ENCODE results near the gene TMC7.
"Not testable (repeated sequence)": the region's sequence is repeated elsewhere in the genome, so short reads cannot be mapped to it uniquely, and the experiment has no call there.

Gene TMC7

DNA sequence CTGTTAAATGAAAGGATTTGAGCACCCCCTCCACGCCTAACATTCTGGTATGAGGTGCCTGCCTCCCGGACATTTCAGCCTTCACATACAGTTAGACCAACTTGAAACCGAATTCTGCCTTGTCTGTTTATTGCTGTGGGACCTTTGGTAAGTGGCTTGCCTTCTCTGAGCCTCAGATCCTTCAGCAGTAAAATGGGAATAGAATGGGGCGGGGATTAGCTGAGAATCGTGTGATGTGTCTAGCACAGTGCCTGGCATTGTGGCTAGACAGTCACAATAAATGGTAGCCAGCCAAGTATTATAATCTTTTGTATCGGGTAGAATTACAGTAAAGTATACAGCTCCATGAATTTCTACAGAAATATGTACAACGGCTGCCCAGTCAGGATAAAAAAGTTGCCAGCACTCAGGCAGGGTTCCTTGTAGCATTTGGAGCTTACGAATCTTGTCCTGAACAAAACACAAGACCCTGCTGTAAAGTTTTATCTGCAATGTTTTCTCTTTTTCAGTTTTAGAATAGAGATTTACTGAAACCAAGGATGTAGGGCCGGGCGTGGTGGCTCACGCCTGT, 786 bp downstream of the TMC7 start:
- DNase-seq, result no peak

- DNase-seq, result not testable (repeated sequence)
These were observed 1.5 kb downstream of the TMC7 start for GRCh38 chr16:18985256-18985655.

DNA sequence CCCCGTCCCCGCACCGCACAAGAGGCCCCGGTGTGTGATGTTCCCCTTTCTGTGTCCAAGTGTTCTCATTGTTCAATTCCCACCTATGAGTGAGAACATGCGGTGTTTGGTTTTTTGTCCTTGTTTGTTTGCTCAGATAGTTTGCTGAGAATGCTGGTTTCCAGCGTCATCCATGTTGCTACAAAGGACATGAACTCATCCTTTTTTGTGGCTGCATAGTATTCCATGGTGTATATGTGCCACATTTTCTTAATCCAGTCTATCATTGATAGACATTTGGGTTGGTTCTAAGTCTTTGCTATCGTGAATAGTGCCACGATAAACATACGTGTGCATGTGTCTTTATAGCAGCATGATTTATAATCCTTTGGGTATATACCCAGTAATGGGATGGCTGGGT, 8.0 kb downstream of the TMC7 start:
- DNase-seq, result not testable (repeated sequence)

DNA sequence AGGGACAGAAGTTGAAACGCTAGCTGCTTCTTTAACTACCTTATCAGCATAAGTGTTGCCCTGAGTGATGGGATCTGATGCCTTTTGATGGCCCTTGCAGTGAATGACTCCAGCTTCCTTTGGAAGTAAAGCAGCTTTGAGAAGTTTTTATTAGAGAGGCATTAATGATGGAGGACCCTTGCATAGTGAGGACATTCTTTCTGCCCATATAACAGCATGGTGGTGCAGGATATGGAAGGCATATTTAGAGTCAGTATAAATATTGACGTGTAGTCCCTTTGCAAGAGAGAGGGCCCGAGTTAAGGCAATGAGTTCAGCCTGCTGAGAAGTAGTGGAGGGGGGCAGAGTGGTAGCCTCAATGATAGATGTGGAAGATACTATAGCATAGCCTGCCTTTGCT, 9.8 kb downstream of the TMC7 start:
- DNase-seq, result not testable (repeated sequence)

DNA sequence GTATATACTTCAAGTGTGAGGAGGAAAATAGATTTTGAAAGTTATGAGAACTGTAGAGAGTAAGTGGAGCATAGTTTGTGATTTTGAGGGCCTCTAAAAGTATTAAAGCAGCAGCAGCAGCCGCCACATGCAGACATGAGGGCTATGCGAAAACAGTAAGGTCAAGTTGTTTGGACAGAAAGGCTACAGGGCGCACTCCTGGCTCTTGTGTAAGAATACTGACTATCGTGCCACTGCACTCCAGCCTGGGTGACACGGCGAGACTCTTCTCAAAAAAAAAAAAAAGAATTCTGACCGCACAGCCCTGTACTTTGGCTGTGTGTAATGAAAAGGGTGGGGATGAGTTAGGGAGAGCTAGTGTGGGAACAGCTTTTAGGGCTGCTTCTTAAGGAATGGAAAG, 10.4 kb downstream of the TMC7 start:
- DNase-seq, result not testable (repeated sequence)

GRCh38 chr16:18995406-18995805, 11.7 kb downstream of the TMC7 start:
- DNase-seq, result not testable (repeated sequence)

GRCh38 chr16:18996536-18996935, 12.8 kb downstream of the TMC7 start:
- DNase-seq, result not testable (repeated sequence)

- DNase-seq, result not testable (repeated sequence)
These were observed 13.3 kb downstream of the TMC7 start for GRCh38 chr16:18997001-18997400.

DNA sequence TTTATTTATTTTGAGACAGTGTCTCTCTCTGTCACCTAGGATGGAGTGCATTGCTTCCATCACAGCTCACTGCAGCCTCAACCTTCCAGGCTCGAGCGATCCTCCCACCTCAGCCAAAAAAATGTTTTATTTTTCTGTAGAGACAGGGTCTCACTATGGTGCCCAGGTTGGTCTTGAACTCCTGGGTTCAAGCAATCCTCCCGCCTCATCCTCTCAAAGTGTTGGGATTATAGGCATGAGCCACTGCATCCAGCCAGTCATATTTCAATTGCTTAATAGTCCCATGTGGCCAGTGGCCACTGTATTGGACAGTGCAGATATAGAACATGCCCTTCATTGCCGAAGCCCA, 15.3 kb downstream of the TMC7 start:
- no peak for DNase-seq

- DNase-seq, result no peak
These were observed 18.1 kb downstream of the TMC7 start for GRCh38 chr16:19001788-19002187.

DNA sequence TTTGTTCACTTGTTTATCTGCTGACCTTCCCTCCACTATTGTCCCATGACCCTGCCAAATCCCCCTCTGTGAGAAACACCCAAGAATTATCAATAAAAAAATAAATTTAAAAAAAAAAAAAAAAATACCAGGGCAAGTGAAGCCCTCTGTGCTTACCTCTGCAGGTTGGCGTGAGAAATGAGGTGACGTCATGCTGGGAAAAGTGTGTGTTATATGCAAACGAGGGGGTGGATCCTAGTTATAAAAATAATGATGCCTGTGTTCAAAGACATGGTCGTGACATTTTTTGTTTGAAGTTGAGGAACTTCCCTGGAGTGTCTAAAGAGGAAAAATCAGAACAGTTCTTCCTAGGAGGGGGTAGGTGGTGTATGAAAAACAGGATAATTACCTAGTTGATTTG, 20.2 kb downstream of the TMC7 start:
- DNase-seq, result no peak

DNA sequence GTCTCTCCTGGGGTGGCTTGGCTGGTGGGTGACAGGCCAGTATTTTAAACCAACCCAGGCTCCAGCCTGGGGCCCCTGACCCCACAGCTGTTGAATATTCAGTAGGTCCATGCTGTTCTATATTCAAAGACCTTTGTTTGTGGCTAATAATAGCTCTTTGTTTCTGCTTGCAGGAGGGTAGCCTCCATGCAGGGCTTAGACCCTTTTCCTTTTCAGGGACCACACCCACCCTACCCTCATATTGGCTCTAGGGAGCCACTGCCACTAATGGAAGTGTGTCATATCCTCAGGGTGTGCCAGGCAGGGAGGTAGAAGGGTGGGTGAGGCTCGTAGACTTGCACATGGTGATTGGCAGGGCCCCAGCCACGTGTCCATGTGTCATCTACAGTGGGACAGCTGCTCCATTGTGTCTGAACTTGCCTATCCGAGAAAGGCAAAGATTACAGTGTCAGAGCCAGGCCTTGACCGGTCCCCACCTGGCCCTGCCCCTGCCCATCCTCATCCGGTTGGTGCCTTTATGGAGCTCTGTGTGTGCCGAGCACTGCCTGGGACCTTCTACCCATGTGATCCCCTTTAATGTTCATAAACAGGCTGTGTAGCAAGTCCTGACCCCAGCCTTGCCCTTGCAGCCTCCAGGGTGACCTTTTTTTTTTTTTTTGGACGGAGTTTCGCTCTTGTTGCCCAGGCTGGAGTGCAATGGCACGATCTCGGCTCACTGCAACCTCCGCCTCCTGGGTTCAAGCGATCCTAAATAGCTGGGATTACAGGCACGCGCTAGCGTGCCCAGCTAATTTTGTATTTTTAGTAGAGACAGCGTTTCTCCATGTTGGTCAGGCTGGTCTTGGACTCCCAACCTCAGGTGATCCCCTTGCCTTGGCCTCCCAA, 22.1 kb downstream of the TMC7 start:
- no peak for DNase-seq

GRCh38 chr16:19006446-19007315, 22.9 kb downstream of the TMC7 start:
- DNase-seq, result no peak

DNA sequence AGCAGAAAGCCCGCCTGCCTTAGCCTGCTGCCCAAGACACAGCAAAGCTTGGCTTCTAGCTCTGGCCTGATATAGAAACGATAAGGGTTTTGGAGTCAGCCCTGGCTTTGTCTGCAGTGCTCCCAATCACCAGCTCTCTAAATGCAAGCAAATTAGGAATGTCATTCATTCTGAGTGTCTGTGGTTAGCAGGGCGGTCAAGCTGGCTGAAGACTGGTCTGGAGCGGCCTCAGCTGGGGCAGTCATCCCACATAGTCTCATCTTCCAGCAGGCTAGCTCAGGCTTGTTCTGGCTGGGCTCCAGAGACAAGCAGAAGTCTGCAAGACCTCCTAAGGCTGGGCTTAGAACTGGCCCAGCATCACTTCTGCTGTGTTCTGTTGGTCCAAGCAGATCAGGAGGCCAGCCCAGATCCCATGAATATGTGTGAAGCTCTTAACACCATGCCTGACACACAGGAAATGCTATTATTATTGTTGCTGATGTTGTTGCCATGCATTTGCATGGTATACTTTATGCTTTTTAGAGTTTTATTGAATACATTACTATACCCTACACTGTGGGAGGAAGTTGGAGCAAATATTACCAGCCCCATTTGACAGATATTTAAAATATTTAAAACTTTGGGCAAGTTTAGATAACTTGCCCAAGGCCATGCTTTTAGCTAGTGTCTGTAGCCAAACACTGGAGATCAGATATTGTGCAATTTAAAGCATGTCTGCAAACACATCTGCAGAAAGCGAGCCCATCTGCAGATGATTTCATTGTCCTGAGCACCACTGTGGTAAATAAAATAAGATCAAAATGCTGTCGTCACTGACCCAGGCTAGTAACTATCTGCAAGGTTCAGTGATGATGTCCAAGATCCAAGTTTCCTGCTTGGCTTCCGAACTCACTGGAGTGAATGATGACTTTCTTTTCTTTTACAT, 24.8 kb downstream of the TMC7 start:
- no peak for DNase-seq

- DNase-seq, result no peak
These were observed 27.5 kb downstream of the TMC7 start for GRCh38 chr16:19011169-19011731.

DNA sequence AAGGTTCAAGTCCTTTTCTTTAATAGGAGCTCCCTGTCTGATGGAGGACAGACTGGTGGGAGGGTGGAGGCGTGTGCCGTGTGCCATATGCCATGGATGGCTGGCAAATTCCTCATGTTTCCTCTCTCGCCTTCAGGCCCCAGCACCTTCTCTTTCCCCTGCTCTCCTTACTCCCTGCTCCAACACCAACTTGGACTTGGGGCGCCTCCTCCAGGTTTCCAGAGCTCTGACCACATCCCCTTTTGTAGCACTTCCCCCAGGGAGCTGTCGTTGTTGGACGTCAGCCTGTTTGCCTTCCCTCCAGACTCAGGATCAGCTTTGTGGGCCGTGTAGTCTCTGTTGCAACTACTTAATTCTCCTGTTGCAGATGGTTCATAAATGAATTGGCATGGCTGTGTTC, 30.7 kb downstream of the TMC7 start:
- DNase-seq, result no peak

DNA sequence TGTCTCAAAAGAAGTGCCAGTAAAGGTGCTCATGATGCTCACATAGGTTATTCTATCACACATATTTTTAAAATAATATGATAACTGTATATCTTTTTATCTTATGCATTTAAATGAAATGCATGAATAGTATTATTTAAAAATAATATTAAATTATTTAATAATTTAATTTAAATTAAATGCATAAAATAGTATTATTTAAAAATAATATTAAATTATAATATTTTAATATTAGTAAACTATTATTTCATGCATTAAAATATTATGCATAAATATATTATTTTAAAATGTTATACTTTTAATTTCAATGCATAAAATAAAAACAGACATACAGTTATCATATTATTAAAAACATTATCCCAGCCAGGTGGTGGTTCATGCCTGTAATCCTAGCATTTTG, 33.4 kb downstream of the TMC7 start:
- DNase-seq, result no peak

- no peak for DNase-seq
These were observed 37.0 kb downstream of the TMC7 start for GRCh38 chr16:19020689-19021088.

DNA sequence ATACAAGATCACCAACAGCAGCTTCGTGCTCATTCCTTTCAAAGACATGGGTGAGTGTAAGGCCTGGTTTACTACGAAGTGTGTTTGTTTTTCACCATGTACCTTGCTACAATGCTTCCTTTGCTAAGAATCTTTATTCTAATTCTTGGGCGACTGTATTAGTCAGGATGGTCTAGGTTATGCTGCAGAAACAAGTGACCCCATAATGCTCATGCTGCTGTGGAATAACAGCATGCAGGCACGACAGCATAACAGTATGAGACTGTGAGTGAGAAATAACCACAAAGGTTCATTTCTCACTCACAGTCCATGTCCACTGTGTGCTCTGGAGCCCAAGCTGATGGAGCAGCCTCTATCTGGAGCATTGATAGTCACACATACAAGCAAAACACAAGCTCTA, 38.0 kb downstream of the TMC7 start:
- no peak for DNase-seq

GRCh38 chr16:19027416-19027815, 43.7 kb downstream of the TMC7 start:
- no peak for DNase-seq

GRCh38 chr16:19029980-19030379, 46.2 kb downstream of the TMC7 start:
- DNase-seq, result no peak

DNA sequence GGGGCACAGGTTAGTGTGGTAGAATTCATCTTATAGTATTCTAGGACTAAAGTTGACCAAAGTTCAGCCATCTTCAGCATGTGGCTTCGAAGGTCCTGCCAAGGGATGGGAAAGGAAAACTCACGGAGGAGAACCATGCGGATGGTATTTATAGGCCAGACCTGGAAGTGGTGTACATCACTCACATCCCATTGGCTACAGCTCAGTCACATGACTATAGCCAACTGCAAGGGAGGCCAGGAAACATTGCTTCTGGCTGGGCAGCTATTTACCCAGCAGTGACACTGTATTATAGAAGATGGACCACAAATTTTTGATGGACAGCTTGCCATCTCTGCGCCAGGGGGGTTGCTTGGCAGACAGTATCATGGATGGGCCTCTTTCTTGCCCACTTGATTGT, 48.0 kb downstream of the TMC7 start:
- DNase-seq, result no peak
